ENCODE measurements around the gene PIGL. TPM values are rescaled to one million over a fixed set of nuclear protein-coding genes. Genes with fewer than 3 reads are reported as not detected.

PIGL gene
- total and polyA plus RNA-seq, 2 donors (not counting 3 experiments of a cell fraction or from before 2014, with no cell fraction given): 28.6 to 40.8 TPM

DNA sequence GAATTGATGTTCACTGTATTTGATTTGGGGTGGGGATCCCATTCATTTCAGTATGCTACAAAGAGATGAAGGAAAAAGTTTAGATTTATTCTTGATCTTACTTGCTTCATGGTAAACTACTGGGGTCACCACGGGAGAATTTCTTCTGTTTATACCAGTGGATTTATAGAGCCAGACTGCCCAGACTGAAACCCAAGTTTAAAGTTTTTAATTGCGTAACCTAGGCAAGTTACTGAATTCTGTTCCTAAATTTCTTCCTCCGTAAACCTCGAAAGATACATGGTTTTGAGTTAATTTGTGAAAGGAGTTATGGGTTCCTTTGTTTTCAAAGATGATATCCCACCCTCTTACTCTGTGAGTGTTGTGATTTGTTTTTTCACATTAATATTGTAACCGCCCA, 26.4 kb downstream of the PIGL start:
- dilution Hi-C loops (cut with MboI; ENCODE audit: extremely low pct_ligation_motif_present, low sequenced_read_pairs) (no loop called here), intact Hi-C loops (cut with micrococcal nuclease) (no loop called here)
- CTCF ChIA-PET: interaction anchor here (1.1 to 1.5 kb wide), 2 partner anchors 13 to 120 kb away, joined by 3 read pairs; no protein-coding TSS in a partner anchor
- no peak overlapping the region for H3K9ac ChIP-seq (replicated peaks; ENCODE audit: extremely low read depth, insufficient read depth, low read length)
- H3K4me1 ChIP-seq (ENCODE audit: control insufficient read depth, extremely low read depth, insufficient read depth, low read length): no peaks in the 10 kb centered on the region
- H2AFZ ChIP-seq (ENCODE audit: low read depth, low read length): no peak overlapping the region
- H3K79me2 ChIP-seq (ENCODE audit: control insufficient read depth, insufficient read depth, low read length): no peaks in the 10 kb centered on the region
- no peak for DNase-seq (ENCODE audit: low read depth, low spot score)
- no peaks in the 10 kb centered on the region for H3K27me3 ChIP-seq (ENCODE audit: control insufficient read depth in 2 of 2, insufficient read depth in 2 of 2, low read length in 2 of 2)
- no TSS peak for BruUV-seq (replicated peaks)
- no peak overlapping the region for H3K4me2 ChIP-seq (ENCODE audit: insufficient read depth, low read length)
- TF ChIP-seq MAX (IDR thresholded peaks at IDR 0.05; ENCODE audit: insufficient read depth, insufficient read length): no peak
- no peak for TF ChIP-seq GATA2 (IDR thresholded peaks at IDR 0.05; ENCODE audit: insufficient read depth, insufficient read length, low read depth, low read length)
- no peak for TF ChIP-seq MYC (IDR thresholded peaks at IDR 0.05; ENCODE audit: low read depth, low read length)
- no peak for TF ChIP-seq POLR2A (IDR thresholded peaks at IDR 0.05; ENCODE audit: low read depth, low read length)
- TF ChIP-seq JUN (IDR thresholded peaks at IDR 0.05; ENCODE audit: borderline replicate concordance, insufficient read depth, insufficient read length, low read depth): no peak
- H3K4me3 ChIP-seq (replicated peaks in 1 of 3; ENCODE audit: insufficient read depth in 1 of 3, low read depth in 1 of 3, low read length in 3 of 3): no peak overlapping the region
- no peak for FAIRE-seq
- POLR2A ChIA-PET: no interaction called here
- H3K36me3 ChIP-seq (ENCODE audit: control insufficient read depth in 2 of 2, extremely low read depth in 1 of 2, insufficient read depth in 2 of 2, low read length in 2 of 2): no peaks in the 10 kb centered on the region
- H3K9me3 ChIP-seq (replicated peaks; ENCODE audit: control insufficient read depth, insufficient read depth, low read length): no peaks in the 10 kb centered on the region
- no peaks in the 10 kb centered on the region for H4K20me1 ChIP-seq (replicated peaks; ENCODE audit: control insufficient read depth, extremely low read depth, insufficient read depth, low read length)
- no peak overlapping the region for H3K27ac ChIP-seq (ENCODE audit: insufficient read depth, low read depth, low read length)
- no peaks in the 10 kb centered on the region for H3K9me1 ChIP-seq (replicated peaks; ENCODE audit: control insufficient read depth, extremely low read depth, insufficient read depth, low read length)

- intact Hi-C loops (cut with micrococcal nuclease) (no loop called here), dilution Hi-C loops (cut with MboI; ENCODE audit: extremely low pct_ligation_motif_present, low sequenced_read_pairs) (no loop called here)
- POLR2A ChIA-PET: no interaction called here
- CTCF ChIA-PET: interaction anchor here (1.1 to 1.5 kb wide), 2 partner anchors 13 to 120 kb away, joined by 3 read pairs; no protein-coding TSS in a partner anchor
- Histone ChIP-seq H3K4me1 (ENCODE audit: control insufficient read depth, extremely low read depth, insufficient read depth, low read length) (no peaks in the 10 kb centered on the region), H3K9ac (replicated peaks; ENCODE audit: extremely low read depth, insufficient read depth, low read length) (no peak overlapping the region), H3K9me3 (replicated peaks; ENCODE audit: control insufficient read depth, insufficient read depth, low read length) (no peaks in the 10 kb centered on the region), H3K36me3 (ENCODE audit: control insufficient read depth in 2 of 2, extremely low read depth in 1 of 2, insufficient read depth in 2 of 2, low read length in 2 of 2) (no peaks in the 10 kb centered on the region), H3K27me3 (ENCODE audit: control insufficient read depth in 2 of 2, insufficient read depth in 2 of 2, low read length in 2 of 2) (no peaks in the 10 kb centered on the region), H2AFZ (ENCODE audit: low read depth, low read length) (no peak overlapping the region), H3K4me3 (replicated peaks in 1 of 3; ENCODE audit: insufficient read depth in 1 of 3, low read depth in 1 of 3, low read length in 3 of 3) (no peak overlapping the region), H3K27ac (ENCODE audit: insufficient read depth, low read depth, low read length) (no peak overlapping the region), H3K79me2 (ENCODE audit: control insufficient read depth, insufficient read depth, low read length) (no peaks in the 10 kb centered on the region), H3K4me2 (ENCODE audit: insufficient read depth, low read length) (no peak overlapping the region), H4K20me1 (replicated peaks; ENCODE audit: control insufficient read depth, extremely low read depth, insufficient read depth, low read length) (no peaks in the 10 kb centered on the region), H3K9me1 (replicated peaks; ENCODE audit: control insufficient read depth, extremely low read depth, insufficient read depth, low read length) (no peaks in the 10 kb centered on the region)
- DNase-seq (ENCODE audit: low read depth, low spot score) (no peak), FAIRE-seq (no peak)
- no TSS peak for BruUV-seq (replicated peaks)
- TF ChIP-seq POLR2A (IDR thresholded peaks at IDR 0.05; ENCODE audit: low read depth, low read length) (no peak), CTCF (IDR thresholded peaks at IDR 0.05; ENCODE audit: extremely low read depth in 1 of 2, insufficient read depth in 1 of 2, low read depth in 1 of 2, low read length in 2 of 2) (no peak)
Measured at GRCh38 chr17:16243801-16244567, 27.0 kb downstream of the PIGL start.

Data from endothelial cell of umbilical vein (primary cell).